K562 (cell line): Measurements from ENCODE around the gene HSD17B11. TPM values are rescaled to one million over a fixed set of nuclear protein-coding genes. Genes with fewer than 3 reads are reported as not detected.

Experiments
- CSDE1 ChIP-seq, 2 experiments: fragments of 450-650 bp; IDR thresholded peaks; 2 replicates each; pipeline ENCODE4 v1.6.1; 2016; ENCODE audit warnings: mild to moderate bottlenecking in 1 of 2
- ETV6 ChIP-seq, 3 experiments: fragments of 150-350 bp in 1 of 3; sonication (generic) in 1 of 3; formaldehyde crosslinking in 1 of 3; IDR thresholded peaks; 2 replicates each; pipeline versions ENCODE4 v1.6.1 to v1.8.0; 2014 to 2022; ENCODE audit warnings: borderline replicate concordance in 2 of 3, low read depth in 2 of 3, antibody characterized with exemption in 1 of 3, low read length in 1 of 3, mild to moderate bottlenecking in 1 of 3, missing genetic modification reagents in 1 of 3
- NFYB ChIP-seq: IDR thresholded peaks from 2 replicates; pipeline ENCODE4 v1.6.1; 2011; ENCODE audit warnings: mild to moderate bottlenecking, moderate library complexity; ENCODE audit not compliant: insufficient read length; ENCODE audit errors: extremely low read depth
- RFX1 ChIP-seq: fragments of 450-650 bp; IDR thresholded peaks from 2 replicates; pipeline ENCODE4 v1.6.1; 2016; ENCODE audit warnings: mild to moderate bottlenecking, moderate library complexity
- STAT5B ChIP-seq: fragments of 250-450 bp; sonication (Bioruptor Pico); IDR thresholded peaks from 2 replicates; pipeline ENCODE4 v1.8.0; 2021; ENCODE audit warnings: mild to moderate bottlenecking, inconsistent platforms
- TCF3 ChIP-seq: sonication (generic); formaldehyde crosslinking; IDR thresholded peaks from 2 replicates; pipeline ENCODE4 v1.4.0; 2020; ENCODE audit warnings: mild to moderate bottlenecking, missing genetic modification reagents
- ZC3H11A ChIP-seq: IDR thresholded peaks from 2 replicates; pipeline ENCODE4 v1.6.1; 2012; ENCODE audit warnings: low read depth, low read length, improper control_type of control experiment
- ZKSCAN1 ChIP-seq: fragments of 150-350 bp; IDR thresholded peaks from 2 replicates; pipeline ENCODE4 v1.6.1; 2016; ENCODE audit warnings: low read depth, low read length
- ZNF766 ChIP-seq: fragments of 200-800 bp; sonication (Bioruptor generic); conservative IDR thresholded peaks from 2 replicates; pipeline ENCODE4 v1.6.1; 2016; ENCODE audit warnings: missing genetic modification characterization, missing compliant biosample characterization
- polyA plus RNA-seq, 8 experiments: library from polyadenylated mRNA; depleted of rRNA in 4 of 8; stranded (reverse) in 5 of 8; unstranded in 3 of 8; fragments of >200 nt; fragmentation: Nextera tagmentation in 2 of 8; fragmentation: Illumina TruSeq in 1 of 8; extraction: Ambion mirVana in 2 of 8; extraction: Trizol in 1 of 8; gene quantifications; 2 replicates each; pipeline versions ENCODE4 v1.2.1 to v1.2.3, GENCODE V29; 2011 to 2014; ENCODE audit warnings: inconsistent platforms in 1 of 8, missing spikeins in 1 of 8
- total RNA-seq, 7 experiments: library from RNA; depleted of rRNA in 6 of 7; stranded (reverse); fragments of >200 nt in 6 of 7; fragmentation: Illumina TruSeq in 2 of 7; extraction: Trizol in 2 of 7; gene quantifications; 2 replicates each; pipeline versions ENCODE4 v1.2.1 to v1.2.3, GENCODE V29; 2011 to 2021; ENCODE audit warnings: low replicate concordance in 1 of 7
- TF ChIP-seq, protein P1 (sequence below), 2 experiments: fragments of 450-650 bp in 1 of 2; IDR thresholded peaks; 2 replicates each; pipeline ENCODE4 v1.6.1; 2011 to 2017; ENCODE audit warnings: low read depth in 2 of 2, antibody characterized with exemption in 1 of 2, borderline replicate concordance in 1 of 2, low read length in 1 of 2, mild to moderate bottlenecking in 1 of 2, mixed read lengths in 1 of 2; ENCODE audit not compliant: control insufficient read depth in 1 of 2
- TF ChIP-seq, protein P2 (sequence below): sonication (generic); formaldehyde crosslinking; IDR thresholded peaks from 2 replicates; pipeline ENCODE4 v1.8.1; 2022; ENCODE audit warnings: missing genetic modification reagents
- TF ChIP-seq, protein P3 (sequence below): fragments of 250-450 bp; sonication (Bioruptor Pico); IDR thresholded peaks from 2 replicates; pipeline ENCODE4 v1.4.0; 2020
- TF ChIP-seq, protein P4 (sequence below): fragments of 250-450 bp; sonication (Bioruptor Pico); IDR thresholded peaks from 2 replicates; pipeline ENCODE4 v1.5.0; 2021
- TF ChIP-seq, protein P5 (sequence below): IDR thresholded peaks from 2 replicates; pipeline ENCODE4 v1.6.1; 2016; ENCODE audit warnings: missing genetic modification characterization, missing compliant biosample characterization
- TF ChIP-seq, protein P6 (sequence below): fragments of 250-450 bp; sonication (Bioruptor Pico); IDR thresholded peaks from 2 replicates; pipeline ENCODE4 v1.8.0; 2021; ENCODE audit warnings: mild to moderate bottlenecking, moderate library complexity

Gene HSD17B11
- total and polyA plus RNA-seq, 9 of the 15 experiments (the other 6 are each of a cell fraction or from before 2014, with no cell fraction given) = 26.0 to 108 (median 81.0) TPM

DNA sequence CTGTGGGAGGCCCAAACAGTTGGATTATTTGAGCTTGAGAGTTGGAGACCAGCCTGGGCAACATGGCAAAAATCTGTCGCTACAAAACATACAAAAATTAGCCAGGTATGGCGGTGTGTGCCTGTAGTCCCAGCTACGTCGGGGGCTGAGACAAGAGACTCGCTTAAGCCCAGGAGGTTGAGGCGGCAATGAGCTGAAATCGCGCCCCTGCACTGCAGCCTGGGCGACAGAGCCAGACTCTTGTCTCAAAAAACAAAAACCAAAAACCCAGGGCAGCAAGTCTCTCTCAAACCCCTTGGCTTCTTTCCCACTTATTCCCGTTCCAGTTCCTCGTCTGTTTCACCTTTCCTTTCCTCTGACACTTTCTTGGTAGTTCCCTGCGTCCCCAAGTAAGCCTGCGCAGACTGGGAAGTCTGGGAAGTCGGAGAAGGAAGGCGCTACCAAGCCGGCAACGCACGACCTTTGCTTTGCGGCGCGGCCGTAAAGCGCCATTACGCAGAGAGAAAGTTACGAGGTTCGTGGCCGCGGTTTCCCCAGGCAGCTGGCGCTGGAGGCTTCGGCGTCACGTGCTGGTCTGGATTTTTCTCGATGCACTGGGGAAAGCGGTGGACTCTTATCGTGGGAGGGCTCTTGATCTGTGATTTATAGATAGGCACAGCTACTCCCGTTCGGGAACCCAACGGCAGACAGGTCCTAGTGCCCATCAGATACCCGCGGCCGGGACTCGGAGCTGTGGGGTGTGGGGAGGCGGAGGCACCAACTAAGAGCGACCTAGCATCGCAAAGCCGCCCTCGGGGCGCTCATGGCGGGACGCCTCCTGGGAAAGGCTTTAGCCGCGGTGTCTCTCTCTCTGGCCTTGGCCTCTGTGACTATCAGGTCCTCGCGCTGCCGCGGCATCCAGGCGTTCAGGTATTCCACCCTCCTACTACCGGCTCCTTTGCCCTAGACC is 31.4 kb upstream of the HSD17B11 start, which contains the start of gene NUDT9 (continued):
- no peak for TF ChIP-seq STAT5B (CRISPR knock-in tag)
- TF ChIP-seq ZNF766 (CRISPR knock-in tag) = no peak
- TF ChIP-seq, protein P1, sequence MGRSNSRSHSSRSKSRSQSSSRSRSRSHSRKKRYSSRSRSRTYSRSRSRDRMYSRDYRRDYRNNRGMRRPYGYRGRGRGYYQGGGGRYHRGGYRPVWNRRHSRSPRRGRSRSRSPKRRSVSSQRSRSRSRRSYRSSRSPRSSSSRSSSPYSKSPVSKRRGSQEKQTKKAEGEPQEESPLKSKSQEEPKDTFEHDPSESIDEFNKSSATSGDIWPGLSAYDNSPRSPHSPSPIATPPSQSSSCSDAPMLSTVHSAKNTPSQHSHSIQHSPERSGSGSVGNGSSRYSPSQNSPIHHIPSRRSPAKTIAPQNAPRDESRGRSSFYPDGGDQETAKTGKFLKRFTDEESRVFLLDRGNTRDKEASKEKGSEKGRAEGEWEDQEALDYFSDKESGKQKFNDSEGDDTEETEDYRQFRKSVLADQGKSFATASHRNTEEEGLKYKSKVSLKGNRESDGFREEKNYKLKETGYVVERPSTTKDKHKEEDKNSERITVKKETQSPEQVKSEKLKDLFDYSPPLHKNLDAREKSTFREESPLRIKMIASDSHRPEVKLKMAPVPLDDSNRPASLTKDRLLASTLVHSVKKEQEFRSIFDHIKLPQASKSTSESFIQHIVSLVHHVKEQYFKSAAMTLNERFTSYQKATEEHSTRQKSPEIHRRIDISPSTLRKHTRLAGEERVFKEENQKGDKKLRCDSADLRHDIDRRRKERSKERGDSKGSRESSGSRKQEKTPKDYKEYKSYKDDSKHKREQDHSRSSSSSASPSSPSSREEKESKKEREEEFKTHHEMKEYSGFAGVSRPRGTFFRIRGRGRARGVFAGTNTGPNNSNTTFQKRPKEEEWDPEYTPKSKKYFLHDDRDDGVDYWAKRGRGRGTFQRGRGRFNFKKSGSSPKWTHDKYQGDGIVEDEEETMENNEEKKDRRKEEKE (IDR thresholded peaks at IDR 0.05; ENCODE audit: borderline replicate concordance in 1 of 2, control insufficient read depth in 1 of 2, low read depth in 2 of 2, low read length in 1 of 2) = no peak
- no peak for TF ChIP-seq ETV6 (IDR thresholded peaks at IDR 0.05; ENCODE audit: borderline replicate concordance in 1 of 2, low read depth in 2 of 2, low read length in 1 of 2)
- no peak for TF ChIP-seq ETV6 (CRISPR knock-in tag; IDR thresholded peaks at IDR 0.05; ENCODE audit: borderline replicate concordance)
- TF ChIP-seq ZKSCAN1 = 0 out of 2 replicates have a peak, but pooled peaks have one; percentile 36
- no peak for TF ChIP-seq CSDE1 (IDR thresholded peaks at IDR 0.05)
- TF ChIP-seq, protein P2, sequence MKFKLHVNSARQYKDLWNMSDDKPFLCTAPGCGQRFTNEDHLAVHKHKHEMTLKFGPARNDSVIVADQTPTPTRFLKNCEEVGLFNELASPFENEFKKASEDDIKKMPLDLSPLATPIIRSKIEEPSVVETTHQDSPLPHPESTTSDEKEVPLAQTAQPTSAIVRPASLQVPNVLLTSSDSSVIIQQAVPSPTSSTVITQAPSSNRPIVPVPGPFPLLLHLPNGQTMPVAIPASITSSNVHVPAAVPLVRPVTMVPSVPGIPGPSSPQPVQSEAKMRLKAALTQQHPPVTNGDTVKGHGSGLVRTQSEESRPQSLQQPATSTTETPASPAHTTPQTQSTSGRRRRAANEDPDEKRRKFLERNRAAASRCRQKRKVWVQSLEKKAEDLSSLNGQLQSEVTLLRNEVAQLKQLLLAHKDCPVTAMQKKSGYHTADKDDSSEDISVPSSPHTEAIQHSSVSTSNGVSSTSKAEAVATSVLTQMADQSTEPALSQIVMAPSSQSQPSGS = no peak
- TF ChIP-seq RFX1 = peak; percentile 65
- no peak for TF ChIP-seq ZC3H11A
- TF ChIP-seq, protein P3, sequence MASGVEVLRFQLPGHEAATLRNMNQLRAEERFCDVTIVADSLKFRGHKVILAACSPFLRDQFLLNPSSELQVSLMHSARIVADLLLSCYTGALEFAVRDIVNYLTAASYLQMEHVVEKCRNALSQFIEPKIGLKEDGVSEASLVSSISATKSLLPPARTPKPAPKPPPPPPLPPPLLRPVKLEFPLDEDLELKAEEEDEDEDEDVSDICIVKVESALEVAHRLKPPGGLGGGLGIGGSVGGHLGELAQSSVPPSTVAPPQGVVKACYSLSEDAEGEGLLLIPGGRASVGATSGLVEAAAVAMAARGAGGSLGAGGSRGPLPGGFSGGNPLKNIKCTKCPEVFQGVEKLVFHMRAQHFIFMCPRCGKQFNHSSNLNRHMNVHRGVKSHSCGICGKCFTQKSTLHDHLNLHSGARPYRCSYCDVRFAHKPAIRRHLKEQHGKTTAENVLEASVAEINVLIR (CRISPR knock-in tag) = peak; percentile 31; the same call in 1 of the 2 replicates
- TF ChIP-seq, protein P4, sequence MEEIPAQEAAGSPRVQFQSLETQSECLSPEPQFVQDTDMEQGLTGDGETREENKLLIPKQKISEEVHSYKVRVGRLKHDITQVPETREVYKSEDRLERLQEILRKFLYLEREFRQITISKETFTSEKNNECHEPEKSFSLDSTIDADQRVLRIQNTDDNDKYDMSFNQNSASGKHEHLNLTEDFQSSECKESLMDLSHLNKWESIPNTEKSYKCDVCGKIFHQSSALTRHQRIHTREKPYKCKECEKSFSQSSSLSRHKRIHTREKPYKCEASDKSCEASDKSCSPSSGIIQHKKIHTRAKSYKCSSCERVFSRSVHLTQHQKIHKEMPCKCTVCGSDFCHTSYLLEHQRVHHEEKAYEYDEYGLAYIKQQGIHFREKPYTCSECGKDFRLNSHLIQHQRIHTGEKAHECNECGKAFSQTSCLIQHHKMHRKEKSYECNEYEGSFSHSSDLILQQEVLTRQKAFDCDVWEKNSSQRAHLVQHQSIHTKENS (CRISPR knock-in tag) = no peak
- TF ChIP-seq, protein P5, sequence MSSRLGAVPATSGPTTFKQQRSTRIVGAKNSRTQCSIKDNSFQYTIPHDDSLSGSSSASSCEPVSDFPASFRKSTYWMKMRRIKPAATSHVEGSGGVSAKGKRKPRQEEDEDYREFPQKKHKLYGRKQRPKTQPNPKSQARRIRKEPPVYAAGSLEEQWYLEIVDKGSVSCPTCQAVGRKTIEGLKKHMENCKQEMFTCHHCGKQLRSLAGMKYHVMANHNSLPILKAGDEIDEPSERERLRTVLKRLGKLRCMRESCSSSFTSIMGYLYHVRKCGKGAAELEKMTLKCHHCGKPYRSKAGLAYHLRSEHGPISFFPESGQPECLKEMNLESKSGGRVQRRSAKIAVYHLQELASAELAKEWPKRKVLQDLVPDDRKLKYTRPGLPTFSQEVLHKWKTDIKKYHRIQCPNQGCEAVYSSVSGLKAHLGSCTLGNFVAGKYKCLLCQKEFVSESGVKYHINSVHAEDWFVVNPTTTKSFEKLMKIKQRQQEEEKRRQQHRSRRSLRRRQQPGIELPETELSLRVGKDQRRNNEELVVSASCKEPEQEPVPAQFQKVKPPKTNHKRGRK (tag) = no peak
- TF ChIP-seq, protein P6, sequence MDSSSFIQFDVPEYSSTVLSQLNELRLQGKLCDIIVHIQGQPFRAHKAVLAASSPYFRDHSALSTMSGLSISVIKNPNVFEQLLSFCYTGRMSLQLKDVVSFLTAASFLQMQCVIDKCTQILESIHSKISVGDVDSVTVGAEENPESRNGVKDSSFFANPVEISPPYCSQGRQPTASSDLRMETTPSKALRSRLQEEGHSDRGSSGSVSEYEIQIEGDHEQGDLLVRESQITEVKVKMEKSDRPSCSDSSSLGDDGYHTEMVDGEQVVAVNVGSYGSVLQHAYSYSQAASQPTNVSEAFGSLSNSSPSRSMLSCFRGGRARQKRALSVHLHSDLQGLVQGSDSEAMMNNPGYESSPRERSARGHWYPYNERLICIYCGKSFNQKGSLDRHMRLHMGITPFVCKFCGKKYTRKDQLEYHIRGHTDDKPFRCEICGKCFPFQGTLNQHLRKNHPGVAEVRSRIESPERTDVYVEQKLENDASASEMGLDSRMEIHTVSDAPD = no peak
- no peak for TF ChIP-seq NFYB
- peak; percentile 55; the same call in 1 of the 2 replicates for TF ChIP-seq TCF3 (CRISPR knock-in tag)
